ENCODE measurements around the gene INPPL1.
A peak's percentile ranks its signal among the peaks of the same experiment; 100 is the strongest.

Gene INPPL1

GRCh38 chr11:72233773-72234513, 9.4 kb downstream of the INPPL1 start:
- no peak for DNase-seq

GRCh38 chr11:72234514-72234830, 9.9 kb downstream of the INPPL1 start:
- DNase-seq, result no peak

- no peak for DNase-seq
These were observed 10.4 kb downstream of the INPPL1 start for GRCh38 chr11:72234920-72235319.

- DNase-seq, result no peak
These were observed 10.9 kb downstream of the INPPL1 start for GRCh38 chr11:72235351-72236057.

GRCh38 chr11:72236083-72236697, 11.6 kb downstream of the INPPL1 start:
- no peak for DNase-seq

- DNase-seq, result no peak
These were observed 12.2 kb downstream of the INPPL1 start for GRCh38 chr11:72236774-72237111.

- DNase-seq, result no peak
These were observed 12.8 kb downstream of the INPPL1 start for GRCh38 chr11:72237112-72237931.

GRCh38 chr11:72238040-72238450, 13.5 kb downstream of the INPPL1 start:
- DNase-seq, result peak; percentile 69

GRCh38 chr11:72238492-72239312, 14.1 kb downstream of the INPPL1 start:
- DNase-seq, result no peak

- DNase-seq, result no peak
These were observed 14.8 kb downstream of the INPPL1 start for GRCh38 chr11:72239313-72239848.

GRCh38 chr11:72239849-72240460, 15.4 kb downstream of the INPPL1 start:
- DNase-seq, result no peak

GRCh38 chr11:72240461-72241290, 16.1 kb downstream of the INPPL1 start:
- DNase-seq, result no peak

- DNase-seq, result no peak
These were observed 16.8 kb downstream of the INPPL1 start for GRCh38 chr11:72241291-72241781.

- DNase-seq, result no peak
These were observed 17.6 kb downstream of the INPPL1 start for GRCh38 chr11:72242141-72242540.

GRCh38 chr11:72243173-72244059, 18.8 kb downstream of the INPPL1 start:
- no peak for DNase-seq

- DNase-seq, result no peak
These were observed 19.4 kb downstream of the INPPL1 start, which contains the start of gene PHOX2A for GRCh38 chr11:72244060-72244360. PHOX2A (minus strand) TSS chr11:72244176; CDS start chr11:72244004, 172 bp downstream.

- no peak for DNase-seq
These were observed 20.0 kb downstream of the INPPL1 start for GRCh38 chr11:72244361-72245262.

- no peak for DNase-seq
These were observed 20.8 kb downstream of the INPPL1 start for GRCh38 chr11:72245263-72245816.
